Brain pericyte (primary cell): ENCODE results near the gene GRB10.

ENCODE experiments used
- DNase-seq: peaks from one replicate; pipeline ENCODE4 v3.0.0-alpha.2; 2012; ENCODE audit warnings: low read depth, low spot score

The GRB10 gene

GRCh38 chr7:50688226-50688590 lies 94.5 kb downstream of the GRB10 start:
- DNase-seq, result no peak

GRCh38 chr7:50687575-50688225 lies 95.0 kb downstream of the GRB10 start:
- no peak for DNase-seq

DNA sequence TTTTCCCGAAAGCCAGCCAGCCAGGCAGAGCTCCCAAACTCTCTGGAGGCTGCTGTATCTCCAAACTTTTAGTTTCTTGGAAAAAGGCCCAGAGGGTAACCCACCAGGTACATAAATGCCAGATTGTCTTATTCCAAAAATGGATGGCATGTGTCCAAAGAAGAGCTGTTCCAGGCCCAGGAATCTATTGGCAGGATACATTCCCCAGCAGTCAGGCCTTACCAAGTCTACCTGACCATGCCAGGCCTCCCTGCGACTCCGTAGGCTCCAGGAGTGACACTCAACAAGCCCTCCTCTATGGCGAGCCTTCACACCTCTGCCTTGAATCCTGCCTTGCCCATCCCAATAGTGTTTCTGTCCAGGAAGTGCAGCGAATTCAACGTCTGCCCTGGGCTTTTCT lies 95.6 kb downstream of the GRB10 start:
- DNase-seq, result no peak

DNA sequence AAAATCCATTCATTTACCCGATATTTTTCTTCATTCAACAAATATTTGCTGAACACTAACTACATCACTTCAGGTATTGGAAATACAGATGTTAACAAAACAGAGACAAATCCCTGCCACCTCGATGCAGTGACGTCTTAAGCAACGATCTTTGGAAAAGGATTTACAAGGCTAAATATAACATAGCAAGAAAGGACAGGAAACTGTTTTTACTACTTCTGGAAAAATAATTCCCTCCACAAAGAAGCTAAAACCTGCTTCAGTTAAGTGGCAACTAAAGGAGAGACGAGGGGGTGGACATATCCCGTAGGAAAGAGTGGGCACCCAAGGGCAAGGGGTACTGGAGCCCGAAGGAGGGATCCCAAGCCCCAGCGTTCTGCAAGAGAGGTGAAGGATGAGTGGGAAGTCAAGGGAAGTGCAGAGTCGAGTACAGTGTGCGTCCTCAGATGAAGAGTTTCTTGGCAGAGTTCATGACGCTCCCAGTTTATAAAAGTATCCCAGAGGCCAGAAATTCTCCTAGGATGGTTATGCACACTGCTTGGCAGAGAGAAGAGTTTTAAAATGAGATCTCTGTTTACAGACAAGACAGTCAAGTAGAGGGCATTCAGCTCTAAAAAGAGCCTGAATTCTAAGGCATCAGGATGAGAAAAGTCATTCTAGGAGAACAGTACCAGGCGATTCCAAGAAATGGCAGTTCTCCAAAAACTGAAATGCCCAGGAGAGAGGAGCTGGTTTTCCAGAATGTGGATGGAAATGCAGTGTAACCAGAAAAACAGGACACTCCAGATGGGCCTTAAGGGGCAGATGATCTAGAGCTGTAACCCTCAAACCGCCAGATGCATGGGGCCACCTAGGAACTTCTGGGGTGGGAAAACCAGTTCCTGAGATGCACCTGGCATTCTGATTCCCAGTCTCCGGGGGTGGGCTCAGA lies 97.3 kb downstream of the GRB10 start:
- DNase-seq, result no peak

DNA sequence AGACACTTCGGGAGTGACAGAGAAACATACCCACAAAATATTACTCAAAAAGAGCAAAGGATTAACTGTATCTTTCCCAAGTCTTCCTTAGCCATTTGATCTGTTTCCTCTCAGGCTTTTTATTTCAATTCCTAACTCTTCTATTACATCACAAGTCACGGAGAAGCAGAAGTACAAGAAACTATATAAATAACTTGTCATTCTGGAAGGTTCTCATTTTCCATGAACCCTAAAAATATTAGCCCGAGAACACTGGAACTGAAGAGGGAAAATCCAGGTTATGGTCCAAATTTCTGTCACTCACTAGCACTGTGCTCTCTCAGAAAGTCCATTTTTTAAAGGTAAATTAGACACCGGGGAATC lies 98.0 kb downstream of the GRB10 start:
- DNase-seq, result no peak

GRCh38 chr7:50684011-50684712 lies 98.5 kb downstream of the GRB10 start:
- DNase-seq, result no peak

GRCh38 chr7:50682573-50682972 lies 100.1 kb downstream of the GRB10 start:
- DNase-seq, result no peak

DNA sequence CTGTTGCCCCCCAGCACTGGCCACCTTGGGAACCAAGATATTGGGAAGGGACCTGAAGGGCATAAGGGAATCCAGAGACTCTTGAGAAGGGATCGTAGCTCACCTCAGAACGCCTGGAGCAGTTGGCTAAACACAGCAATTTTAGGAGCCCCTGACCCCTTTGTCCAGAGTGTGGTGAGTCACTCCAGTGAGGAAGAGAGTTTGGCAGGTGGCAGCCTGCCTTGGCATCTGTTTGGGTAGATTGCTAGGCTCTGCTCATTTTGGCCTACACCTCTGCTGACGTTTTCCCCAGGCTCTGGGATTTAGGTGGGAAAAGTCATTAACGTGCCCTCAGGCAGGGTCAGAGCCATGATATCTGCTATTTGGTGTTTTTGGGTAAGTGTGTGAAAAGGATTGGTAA lies 100.6 kb downstream of the GRB10 start:
- no peak for DNase-seq

GRCh38 chr7:50681432-50682045 lies 101.2 kb downstream of the GRB10 start:
- DNase-seq, result no peak

GRCh38 chr7:50679218-50680007 lies 103.3 kb downstream of the GRB10 start:
- no peak for DNase-seq

DNA sequence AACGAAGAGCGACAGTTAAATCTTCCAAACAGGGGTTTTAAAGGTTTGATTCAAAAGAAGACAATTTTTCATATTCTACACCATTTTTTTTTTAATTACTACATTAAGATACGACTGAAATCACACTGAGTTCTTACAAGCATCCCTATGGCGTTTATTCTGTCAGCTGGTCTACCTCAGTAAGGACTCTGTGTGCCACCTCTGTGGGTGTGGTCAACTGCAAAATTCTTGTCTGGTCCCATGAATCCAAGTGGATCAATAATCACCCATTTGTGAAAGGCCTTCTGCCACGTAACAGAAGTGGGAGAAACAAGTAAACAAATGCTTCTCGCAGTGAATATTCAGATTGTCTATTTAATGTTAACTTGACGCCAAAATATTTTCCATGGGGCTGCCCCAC lies 104.1 kb downstream of the GRB10 start:
- DNase-seq, result no peak

- DNase-seq, result no peak
Observed at GRCh38 chr7:50677638-50677996, 105.1 kb downstream of the GRB10 start.

DNA sequence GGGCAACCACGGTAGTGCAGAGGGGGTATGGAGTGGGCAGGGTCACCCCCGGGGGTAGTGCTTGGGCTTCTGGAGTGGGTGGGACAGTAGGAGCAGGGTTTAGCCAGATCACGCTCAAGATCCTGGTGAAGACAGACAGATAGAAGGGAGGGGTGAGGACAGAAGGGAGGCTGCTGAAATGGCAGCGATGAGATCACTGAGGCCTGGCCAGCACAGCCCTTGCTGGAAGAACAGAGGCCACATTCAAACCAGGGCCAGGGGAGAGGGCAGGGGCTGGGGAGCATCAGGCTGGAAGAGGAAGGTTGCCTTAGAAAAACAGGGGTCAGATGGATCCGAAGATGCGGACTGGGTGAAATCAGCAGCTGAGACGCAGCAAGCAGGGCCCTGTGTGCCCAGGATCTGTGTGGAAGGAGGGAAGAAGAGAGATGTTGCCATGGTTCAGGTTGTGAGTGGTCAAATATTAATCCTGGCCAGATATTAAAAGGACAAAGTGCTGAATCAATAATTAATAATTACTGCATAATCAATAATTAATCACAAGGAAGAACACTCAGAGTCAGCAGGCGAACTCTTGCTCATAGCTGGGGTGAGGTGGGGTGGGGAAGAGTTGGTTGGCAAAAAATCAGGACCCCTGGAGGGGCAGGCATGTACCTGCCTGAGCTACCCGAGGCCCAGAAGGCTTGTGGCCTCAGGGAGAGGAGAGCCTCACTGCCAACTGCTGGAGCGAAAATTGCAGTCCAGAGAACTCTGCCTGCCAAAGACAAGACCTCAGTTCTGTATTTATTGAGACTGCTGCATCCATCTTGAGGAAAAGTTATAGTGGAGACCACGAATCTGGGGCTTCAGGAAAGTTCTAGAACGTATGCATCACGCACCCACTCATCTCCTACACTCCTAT lies 105.7 kb downstream of the GRB10 start:
- DNase-seq, result no peak

DNA sequence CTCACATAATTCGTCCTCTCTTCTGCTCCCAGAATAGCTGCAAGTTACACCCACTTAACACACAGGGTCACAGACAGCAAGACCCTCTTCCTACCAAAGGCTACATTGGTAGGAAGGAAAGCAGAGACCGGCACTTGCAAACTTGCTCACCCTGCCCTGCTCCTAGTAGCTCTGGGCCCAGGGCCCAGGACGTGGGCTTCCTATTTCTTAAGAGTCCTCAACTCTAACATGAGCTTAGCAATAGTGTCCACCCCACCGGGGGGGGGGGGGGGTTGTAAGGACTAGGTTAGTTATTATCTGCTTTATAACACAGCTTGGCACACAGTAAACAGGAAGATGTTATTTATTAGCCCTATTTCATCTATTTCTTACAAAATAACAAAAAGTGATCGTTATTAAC lies 106.6 kb downstream of the GRB10 start:
- no peak for DNase-seq

DNA sequence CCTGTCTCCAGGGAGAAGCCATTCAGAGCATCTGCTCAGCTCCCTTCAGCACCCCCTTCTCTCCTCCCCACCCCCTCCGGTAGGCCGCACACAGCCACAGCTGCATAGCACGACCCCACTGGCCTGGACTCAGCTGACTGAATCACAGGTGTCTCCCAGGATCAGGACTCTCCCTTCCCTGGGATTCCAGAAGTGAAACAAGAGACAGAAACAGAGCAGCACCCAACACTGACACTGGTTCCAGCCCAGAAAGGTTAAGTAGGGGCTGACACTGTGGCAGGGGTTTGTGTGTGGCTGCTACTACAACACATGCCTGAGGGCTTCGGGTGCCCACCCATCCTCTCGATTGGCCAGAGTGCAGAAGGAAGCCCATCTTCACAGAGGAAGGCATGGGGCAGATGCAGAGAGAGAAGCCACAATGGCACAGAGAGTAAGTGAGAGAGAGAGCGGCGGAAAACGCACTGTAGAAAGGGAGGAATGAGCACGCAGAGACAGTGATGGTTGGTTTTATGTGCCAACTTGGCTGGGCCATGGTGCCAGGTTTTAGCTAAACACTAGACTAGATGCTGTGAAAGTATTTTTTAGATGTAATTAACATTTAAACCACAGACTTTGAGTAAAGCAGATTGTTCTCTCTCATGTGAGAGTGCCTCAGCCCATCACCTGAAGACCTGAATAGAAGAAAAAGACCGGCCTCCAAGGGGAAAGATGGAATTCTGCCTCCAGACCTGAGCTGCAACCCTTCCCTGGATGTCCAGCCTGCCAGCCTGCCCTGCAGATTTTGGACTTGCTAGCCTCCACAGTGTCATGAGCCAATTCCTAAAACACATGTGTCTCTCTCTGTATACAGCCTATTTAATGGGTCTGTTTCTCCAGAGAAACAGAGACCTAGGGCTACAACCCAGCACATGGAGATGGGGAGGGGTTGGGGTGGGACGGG lies 107.5 kb downstream of the GRB10 start:
- DNase-seq, result no peak

GRCh38 chr7:50674299-50674698 lies 108.4 kb downstream of the GRB10 start:
- DNase-seq, result no peak

DNA sequence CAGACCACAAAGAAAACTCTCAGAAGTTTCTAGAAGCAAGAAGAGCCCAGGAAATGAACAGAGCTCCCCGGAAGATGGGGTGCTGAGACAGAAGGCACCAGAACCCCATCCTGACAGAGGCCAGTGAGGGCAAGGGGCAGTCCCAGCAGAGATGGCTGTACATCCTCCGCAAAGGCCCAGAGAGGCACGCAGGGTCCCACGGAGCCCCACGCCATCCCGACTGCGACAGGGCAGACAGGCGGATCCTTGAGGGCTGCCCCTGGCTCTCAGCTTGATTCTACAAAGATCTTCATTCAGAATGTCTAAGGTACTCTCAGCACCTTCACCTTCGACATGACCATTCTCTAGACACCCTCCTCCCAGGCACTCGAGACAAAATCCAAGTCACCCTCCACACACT lies 109.6 kb downstream of the GRB10 start:
- DNase-seq, result no peak

- DNase-seq, result no peak
Observed at GRCh38 chr7:50672045-50672444, 110.7 kb downstream of the GRB10 start.

GRCh38 chr7:50671386-50671785 lies 111.3 kb downstream of the GRB10 start:
- DNase-seq, result no peak
